Heart right ventricle (tissue), 16 donors: Measurements from ENCODE around the gene C4B. TPM values are rescaled to one million over a fixed set of nuclear protein-coding genes. Genes with fewer than 3 reads are reported as not detected.
A peak's percentile ranks its signal among the peaks of the same experiment; 100 is the strongest.

Experiments used
- ATAC-seq, 8 donors: fragments of 200-7000 bp; cut with Tn5 transposase; one replicate each; pipeline ENCODE4 v1.9.1; 2020; ENCODE audit warnings: mild to moderate bottlenecking in 8 of 8, moderate library complexity in 8 of 8, moderate number of reproducible peaks in 1 of 8
- DNase-seq, 2 donors: peaks; one replicate each; pipeline ENCODE4 v3.0.0-alpha.2; 2020
- H3K27ac ChIP-seq, 10 donors: fragments of 200-600 bp; sonication (generic) in 2 of 10; one replicate each; pipeline versions ENCODE4 v1.5.0 to v1.8.0; 2020 to 2022; ENCODE audit warnings: mild to moderate bottlenecking in 3 of 10
- H3K27me3 ChIP-seq, 7 donors: fragments of 200-600 bp; one replicate each; pipeline ENCODE4 v1.8.0; 2021 to 2022; ENCODE audit warnings: mild to moderate bottlenecking in 2 of 7
- H3K36me3 ChIP-seq, 9 donors: fragments of 200-600 bp; sonication (generic) in 1 of 9; one replicate each; pipeline versions ENCODE4 v1.5.0 to v1.8.0; 2020 to 2022; ENCODE audit warnings: mild to moderate bottlenecking in 2 of 9
- H3K4me1 ChIP-seq, 9 donors: fragments of 200-600 bp; sonication (generic) in 1 of 9; one replicate each; pipeline versions ENCODE4 v1.5.0 to v1.8.0; 2020 to 2022; ENCODE audit warnings: mild to moderate bottlenecking in 4 of 9
- H3K4me3 ChIP-seq, 10 donors: fragments of 200-600 bp; sonication (generic) in 2 of 10; one replicate each; pipeline versions ENCODE4 v1.5.0 to v1.8.0; 2020 to 2022; ENCODE audit warnings: mild to moderate bottlenecking in 7 of 10, moderate library complexity in 2 of 10
- H3K9me3 ChIP-seq, 11 donors: fragments of 200-600 bp in 10 of 11; sonication (generic) in 2 of 11; one replicate each; pipeline versions ENCODE4 v1.5.0 to v1.8.0; 2013 to 2022; ENCODE audit warnings: mild to moderate bottlenecking in 2 of 11, control low read depth in 1 of 11, moderate library complexity in 1 of 11
- CTCF ChIP-seq, 9 donors: fragments of 200-600 bp; sonication (generic) in 2 of 9; IDR thresholded peaks; one replicate each; pipeline versions ENCODE4 v1.5.0 to v1.8.0; 2021 to 2022; ENCODE audit warnings: antibody characterized with exemption in 9 of 9, mild to moderate bottlenecking in 5 of 9, moderate library complexity in 1 of 9
- WGBS, 2 donors: extraction: QIAGEN DNeasy Blood & Tissue Kit; methylation state at CpG; one replicate each; pipeline ENCODE4 v1.1.7; 2013; ENCODE audit warnings: inconsistent platforms in 1 of 2; 5-methylcytosine and 5-hydroxymethylcytosine counted together
- intact Hi-C, 10 donors: fragments of 100-400 bp; cut with DNase I; formaldehyde crosslinking; loops; one replicate each; pipeline versions ENCODE4 v1.11.1 to v1.14.2; 2022
- polyA plus RNA-seq, 2 donors: library from polyadenylated mRNA; stranded (reverse); fragments of 200-250 nt; gene quantifications; one replicate each; pipeline ENCODE4 v1.2.3, GENCODE V29; 2013
- total RNA-seq, 10 donors: library from RNA; stranded (reverse); fragmentation: NEBNext Ultra II Directional in 3 of 10; extraction: Animal tissue kit (Norgen Biotek cat#: 25700) in 3 of 10; gene quantifications; one replicate each; pipeline versions ENCODE4 v1.2.1 to v1.2.4, GENCODE V29; 2021 to 2023
- donor health status: Arrhythmogenic right ventricular cardiomyopathy.
- donor health status: ischemic (EF 13 %, LVEDD 7.1; RV severe dilation, severe dysfunction).
- donor health status: healthy with polysubstance abuse.
- donor health status: DM: no; HTN: yes; CAD: no.
- donor health status: DM: no; HTN: no; CAD: no.
- donor health status: ischemic (EF 25% LVEDD 6.9; RV normal size, moderate dysfunction).
- donor health status: ischemic (EF 25% LVEDD 5.7; RV mildly dilated, moderate dysfunction).
- donor health status: healthy.
- donor health status: DM: yes; HTN: yes; CAD: no.
- donor health status: Ischemic cardiomyopathy.
- donor health status: ischemic (EF 35%, LVEDD 5.7; RV mildly dilated, moderate dysfunction).
- donor health status: nonischemic (EF 11% LVEDD 7.7; RV severe dilation, severe dysfunction).
- donor health status: DM: yes; HTN: yes; CAD: no.
- donor health status: PGD.
- donor health status: ischemic (EF 29% LVEDD 5.4; RV normal size, mild dysfunction).
- donor health status: nonischemic (EF 23%, LVEDD 6.1; RV moderate dilation, normal function).

C4B gene
- total and polyA plus RNA-seq, 12 donors, result 32.6 to 357 (median 60.3) TPM

- Histone ChIP-seq H3K27ac (no peak overlapping the region), H3K36me3 (peaks cover 0 to 79% (median 49%) of the 10 kb centered on the region in 9 donors), H3K4me3 (no peak overlapping the region), H3K9me3 (no peaks in the 10 kb centered on the region), H3K27me3 (no peaks in the 10 kb centered on the region), H3K4me1 (peaks cover 2 to 22% (median 17%) of the 10 kb centered on the region in 9 donors)
- no peak for TF ChIP-seq CTCF (IDR thresholded peaks at IDR 0.05)
- DNase-seq (no peak), ATAC-seq (no peak)
- WGBS, 2 donors, result 84 to 87% methylated on average over 3 of the region's 3 CpGs
- intact Hi-C loops, result no loop called here
Measured at GRCh38 chr6:31967926-31968320, 46.7 kb upstream of the C4B start.

- Histone ChIP-seq H3K36me3 (peaks cover 0 to 75% (median 45%) of the 10 kb centered on the region in 9 donors), H3K27ac (no peak overlapping the region)
- DNase-seq, result no peak
Measured at GRCh38 chr6:31968326-31968725, 46.3 kb upstream of the C4B start.

GRCh38 chr6:31968791-31969711 is 45.5 kb upstream of the C4B start:
- Histone ChIP-seq H3K4me1 (peaks cover 6 to 31% (median 24%) of the 10 kb centered on the region in 9 donors), H3K27me3 (no peaks in the 10 kb centered on the region), H3K4me3 (no peak overlapping the region), H3K36me3 (peaks cover 0 to 72% (median 37%) of the 10 kb centered on the region in 9 donors), H3K9me3 (no peaks in the 10 kb centered on the region), H3K27ac (no peak overlapping the region)
- ATAC-seq (no peak), DNase-seq (no peak)
- no peak for TF ChIP-seq CTCF (IDR thresholded peaks at IDR 0.05)
- intact Hi-C loops, result no loop called here
- WGBS, 2 donors, result 85 to 89% methylated on average over 23 of the region's 23 CpGs

More at GRCh38 chr6:31968326-31968725, 46.3 kb upstream of the C4B start:
- Histone ChIP-seq H3K4me1 (peaks cover 5 to 26% (median 21%) of the 10 kb centered on the region in 9 donors), H3K27me3 (no peaks in the 10 kb centered on the region), H3K9me3 (no peaks in the 10 kb centered on the region), H3K4me3 (no peak overlapping the region)
- whole genome bisulfite sequencing, 2 donors, result 86 to 93% methylated on average over 11 of the region's 11 CpGs
- intact Hi-C loops, result no loop called here
- no peak for TF ChIP-seq CTCF (IDR thresholded peaks at IDR 0.05)
- no peak for ATAC-seq

- Histone ChIP-seq H3K36me3 (peaks cover 0 to 70% (median 28%) of the 10 kb centered on the region in 9 donors), H3K27me3 (no peaks in the 10 kb centered on the region), H3K4me1 (peaks cover 6 to 31% (median 24%) of the 10 kb centered on the region in 9 donors), H3K9me3 (no peaks in the 10 kb centered on the region), H3K27ac (no peak overlapping the region), H3K4me3 (peak overlapping the region in 1 of 10 donors; percentile 73)
- no peak for TF ChIP-seq CTCF (IDR thresholded peaks at IDR 0.05)
- no peak for ATAC-seq
- 75% methylated on average over 17 of the region's 17 CpGs for WGBS, 2 donors
- intact Hi-C loops, result no loop called here
- DNase-seq, result no peak
Measured at GRCh38 chr6:31969712-31970603, 44.6 kb upstream of the C4B start.
